Loucy (cell line): ENCODE measurements around the gene SOWAHA.

Source experiments
- H2AFZ ChIP-seq: fragments of 200-600 bp; sonication (generic); 2 replicates; pipeline ENCODE4 v1.6.0; 2016; ENCODE audit warnings: antibody characterized with exemption, mild to moderate bottlenecking, low read length, moderate library complexity
- H3F3A ChIP-seq: fragments of 200-600 bp; 2 replicates; pipeline ENCODE4 v1.6.0; 2016; ENCODE audit warnings: antibody characterized with exemption, low read depth, mild to moderate bottlenecking
- H3K27me3 ChIP-seq: fragments of 200-600 bp; sonication (generic); 2 replicates; pipeline ENCODE4 v1.6.1; 2014; ENCODE audit warnings: low read length, mild to moderate bottlenecking; ENCODE audit not compliant: insufficient read depth, poor library complexity, severe bottlenecking
- H3K36me3 ChIP-seq: fragments of 200-600 bp; sonication (generic); 2 replicates; pipeline ENCODE4 v1.6.1; 2016; ENCODE audit warnings: low read length; ENCODE audit not compliant: insufficient read depth
- H3K4me1 ChIP-seq: fragments of 200-600 bp; sonication (generic); 2 replicates; pipeline ENCODE4 v1.5.1; 2014; ENCODE audit warnings: low read length, mild to moderate bottlenecking; ENCODE audit not compliant: insufficient read depth, poor library complexity, severe bottlenecking
- H3K4me2 ChIP-seq: fragments of 200-600 bp; sonication (generic); 2 replicates; pipeline ENCODE4 v1.6.0; 2014; ENCODE audit warnings: antibody characterized with exemption, low read length, low read depth, mild to moderate bottlenecking; ENCODE audit not compliant: poor library complexity, severe bottlenecking
- H3K4me3 ChIP-seq: fragments of 200-600 bp; sonication (generic); 2 replicates; pipeline ENCODE4 v1.5.1; 2014; ENCODE audit warnings: low read length, mild to moderate bottlenecking, mixed read lengths; ENCODE audit not compliant: poor library complexity, severe bottlenecking
- H3K79me2 ChIP-seq: fragments of 200-600 bp; sonication (generic); 2 replicates; pipeline ENCODE4 v1.6.1; 2014; ENCODE audit warnings: low read length; ENCODE audit not compliant: insufficient read depth
- H3K9ac ChIP-seq: fragments of 200-600 bp; sonication (generic); 2 replicates; pipeline ENCODE4 v1.6.0; 2014; ENCODE audit warnings: mild to moderate bottlenecking, low read depth, low read length, moderate library complexity; ENCODE audit not compliant: poor library complexity, severe bottlenecking
- H3K9me2 ChIP-seq: fragments of 200-600 bp; sonication (generic); replicated peaks from 2 replicates; pipeline ENCODE4 v1.6.1; 2016; ENCODE audit warnings: low read depth, low read length, mixed read lengths
- H3K9me3 ChIP-seq: fragments of 200-600 bp; sonication (generic); 2 replicates; pipeline ENCODE4 v1.6.1; 2014; ENCODE audit warnings: mild to moderate bottlenecking, antibody characterized with exemption, low read length, low read depth; ENCODE audit not compliant: insufficient read depth
- H4K20me1 ChIP-seq: fragments of 200-600 bp; sonication (generic); 2 replicates; pipeline ENCODE4 v1.6.0; 2014; ENCODE audit warnings: antibody characterized with exemption, low read length, mild to moderate bottlenecking; ENCODE audit not compliant: insufficient read depth, poor library complexity, severe bottlenecking
- EZH2phosphoT487 ChIP-seq: fragments of 200-600 bp; IDR thresholded peaks from 2 replicates; pipeline ENCODE4 v1.6.1; 2018; ENCODE audit warnings: antibody characterized with exemption, mild to moderate bottlenecking, moderate library complexity, borderline replicate concordance
- TF ChIP-seq, protein P1 (sequence below): fragments of 200-600 bp; sonication (generic); conservative IDR thresholded peaks from 2 replicates; pipeline ENCODE4 v1.5.1; 2014; ENCODE audit warnings: mild to moderate bottlenecking, antibody characterized with exemption, low read length

The SOWAHA gene

DNA sequence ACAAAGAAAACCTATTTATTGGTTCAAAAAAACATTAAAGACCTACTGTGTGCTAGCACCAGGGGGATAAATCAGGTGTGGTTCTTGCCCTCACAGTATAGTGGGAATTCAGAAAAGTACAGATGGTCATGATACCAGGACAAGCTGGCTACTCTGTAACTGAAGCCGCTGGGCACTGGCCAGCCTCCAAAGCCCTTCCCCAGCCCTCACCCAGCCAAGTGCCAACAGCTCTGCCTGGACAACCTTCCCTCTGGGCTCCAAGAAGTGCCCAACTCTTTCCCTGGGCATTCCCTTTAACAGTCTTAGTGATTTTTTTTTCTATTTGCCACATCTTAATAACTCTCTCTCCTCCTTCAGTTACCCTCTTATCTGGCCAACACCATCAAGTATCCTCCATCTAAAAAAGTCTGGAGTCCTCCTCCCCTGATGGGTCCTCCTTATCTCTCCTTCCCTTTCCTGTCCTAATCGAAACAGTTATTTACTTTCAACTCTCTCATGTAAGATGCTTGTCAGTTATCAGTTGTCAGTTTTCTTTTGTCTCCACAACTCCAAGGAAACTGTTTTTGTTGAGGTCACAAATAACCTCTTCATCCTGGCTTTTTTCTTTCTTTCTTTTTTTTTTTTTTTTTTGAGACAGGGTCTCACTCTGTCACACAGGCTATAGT, 22.8 kb upstream of the SOWAHA start:
- Histone ChIP-seq H3K9ac (no peak overlapping the region), H2AFZ (no peak overlapping the region), H3K36me3 (no peaks in the 10 kb centered on the region), H3K27me3 (no peaks in the 10 kb centered on the region), H4K20me1 (no peaks in the 10 kb centered on the region), H3K9me3 (no peaks in the 10 kb centered on the region), H3K9me2 (no peaks in the 10 kb centered on the region), H3F3A (no peaks in the 10 kb centered on the region), H3K4me3 (no peak overlapping the region), H3K4me2 (no peak overlapping the region), H3K79me2 (no peaks in the 10 kb centered on the region), H3K4me1 (no peaks in the 10 kb centered on the region)
- no peak for TF ChIP-seq EZH2phosphoT487
- TF ChIP-seq, protein P1, sequence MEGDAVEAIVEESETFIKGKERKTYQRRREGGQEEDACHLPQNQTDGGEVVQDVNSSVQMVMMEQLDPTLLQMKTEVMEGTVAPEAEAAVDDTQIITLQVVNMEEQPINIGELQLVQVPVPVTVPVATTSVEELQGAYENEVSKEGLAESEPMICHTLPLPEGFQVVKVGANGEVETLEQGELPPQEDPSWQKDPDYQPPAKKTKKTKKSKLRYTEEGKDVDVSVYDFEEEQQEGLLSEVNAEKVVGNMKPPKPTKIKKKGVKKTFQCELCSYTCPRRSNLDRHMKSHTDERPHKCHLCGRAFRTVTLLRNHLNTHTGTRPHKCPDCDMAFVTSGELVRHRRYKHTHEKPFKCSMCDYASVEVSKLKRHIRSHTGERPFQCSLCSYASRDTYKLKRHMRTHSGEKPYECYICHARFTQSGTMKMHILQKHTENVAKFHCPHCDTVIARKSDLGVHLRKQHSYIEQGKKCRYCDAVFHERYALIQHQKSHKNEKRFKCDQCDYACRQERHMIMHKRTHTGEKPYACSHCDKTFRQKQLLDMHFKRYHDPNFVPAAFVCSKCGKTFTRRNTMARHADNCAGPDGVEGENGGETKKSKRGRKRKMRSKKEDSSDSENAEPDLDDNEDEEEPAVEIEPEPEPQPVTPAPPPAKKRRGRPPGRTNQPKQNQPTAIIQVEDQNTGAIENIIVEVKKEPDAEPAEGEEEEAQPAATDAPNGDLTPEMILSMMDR, result no peak

DNA sequence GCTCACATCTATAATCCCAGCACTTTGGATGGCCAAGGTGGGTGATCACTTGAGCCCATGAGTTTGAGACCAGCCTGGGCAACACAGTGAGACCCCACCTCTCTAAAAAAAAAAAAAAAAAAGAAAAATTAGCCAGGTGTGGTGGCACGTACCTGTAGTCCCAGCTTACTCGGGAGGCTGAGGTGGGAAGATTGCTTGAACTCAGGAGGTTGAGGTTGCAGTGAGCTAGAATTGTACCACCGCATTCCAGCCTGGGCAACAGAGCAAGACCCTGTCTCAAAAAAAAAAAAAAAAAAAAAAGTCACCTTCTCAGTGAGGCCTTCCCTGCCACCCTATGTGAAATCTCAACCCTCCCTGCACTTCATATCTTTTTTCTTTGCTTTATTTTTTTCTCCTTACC, 22.1 kb upstream of the SOWAHA start:
- H3K9ac ChIP-seq, result no peak overlapping the region
- no peaks in the 10 kb centered on the region for H3K36me3 ChIP-seq
- TF ChIP-seq, protein P1, result no peak
- no peak for TF ChIP-seq EZH2phosphoT487
- no peak overlapping the region for H3K4me3 ChIP-seq
- H3K4me1 ChIP-seq, result no peaks in the 10 kb centered on the region
- H2AFZ ChIP-seq, result no peak overlapping the region
- H3K79me2 ChIP-seq, result no peaks in the 10 kb centered on the region
- no peaks in the 10 kb centered on the region for H3K9me2 ChIP-seq
- no peaks in the 10 kb centered on the region for H3K27me3 ChIP-seq
- no peaks in the 10 kb centered on the region for H4K20me1 ChIP-seq
- H3K9me3 ChIP-seq, result no peaks in the 10 kb centered on the region
- no peaks in the 10 kb centered on the region for H3F3A ChIP-seq
- no peak overlapping the region for H3K4me2 ChIP-seq

DNA sequence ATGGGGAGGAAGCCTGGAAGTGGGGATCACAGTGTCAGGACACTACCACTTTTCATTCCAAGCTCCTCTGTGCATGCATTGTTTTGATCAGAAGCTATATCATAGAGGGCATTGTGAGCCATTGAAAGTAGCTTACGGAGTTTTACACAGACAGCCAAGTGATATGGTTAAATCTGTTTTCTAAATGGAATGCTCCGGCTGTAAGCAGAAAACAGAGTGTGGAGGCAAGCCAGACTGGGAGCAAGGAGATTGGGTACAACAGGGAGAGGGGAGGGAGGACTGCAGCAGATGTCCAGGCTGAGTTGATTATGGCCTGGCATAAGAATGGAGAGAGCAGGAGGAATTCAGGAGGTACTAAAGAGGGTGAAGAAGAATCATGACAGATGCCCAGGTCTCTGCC, 15.5 kb upstream of the SOWAHA start:
- no peak overlapping the region for H3K9ac ChIP-seq
- TF ChIP-seq, protein P1, result no peak
- H3K4me2 ChIP-seq, result no peak overlapping the region
- no peaks in the 10 kb centered on the region for H3K27me3 ChIP-seq
- no peaks in the 10 kb centered on the region for H3K79me2 ChIP-seq
- no peak overlapping the region for H3K4me3 ChIP-seq
- no peaks in the 10 kb centered on the region for H4K20me1 ChIP-seq
- no peaks in the 10 kb centered on the region for H3K4me1 ChIP-seq
- no peak overlapping the region for H2AFZ ChIP-seq
- no peaks in the 10 kb centered on the region for H3F3A ChIP-seq
- H3K36me3 ChIP-seq, result no peaks in the 10 kb centered on the region
- H3K9me3 ChIP-seq, result no peaks in the 10 kb centered on the region
- H3K9me2 ChIP-seq, result no peaks in the 10 kb centered on the region
